ENCODE measurements around the gene GRAP2. TPM values are rescaled to one million over a fixed set of nuclear protein-coding genes. Genes with fewer than 3 reads are reported as not detected.

Gene GRAP2
- total and polyA plus RNA-seq, 9 of the 15 experiments (the other 6 are each of a cell fraction or from before 2014, with no cell fraction given) = 4.8 to 88.7 (median 60.4) TPM

GRCh38 chr22:39990686-39991085 lies 89.8 kb downstream of the GRAP2 start (continued):
- TF ChIP-seq ZMIZ1 (IDR thresholded peaks at IDR 0.05; ENCODE audit: low read depth in 2 of 2, low read length in 2 of 2) (no peak), ZNF431 (CRISPR knock-in tag; IDR thresholded peaks at IDR 0.05) (no peak), DLX4 (CRISPR knock-in tag; IDR thresholded peaks at IDR 0.05) (no peak), HMBOX1 (IDR thresholded peaks at IDR 0.05) (0 out of 2 replicates have a peak, but pooled peaks have one; percentile 23), ADNP (tag; IDR thresholded peaks at IDR 0.05) (peak; percentile 53; the same call in 1 of the 2 replicates), PRDM10 (IDR thresholded peaks at IDR 0.05; ENCODE audit: partially characterized antibody) (no peak), LCOR (CRISPR knock-in tag; IDR thresholded peaks at IDR 0.05) (no peak), FUS (optimal IDR thresholded peaks at IDR 0.05; ENCODE audit: low read depth, low read length) (no peak)
- TF ChIP-seq, protein P1, sequence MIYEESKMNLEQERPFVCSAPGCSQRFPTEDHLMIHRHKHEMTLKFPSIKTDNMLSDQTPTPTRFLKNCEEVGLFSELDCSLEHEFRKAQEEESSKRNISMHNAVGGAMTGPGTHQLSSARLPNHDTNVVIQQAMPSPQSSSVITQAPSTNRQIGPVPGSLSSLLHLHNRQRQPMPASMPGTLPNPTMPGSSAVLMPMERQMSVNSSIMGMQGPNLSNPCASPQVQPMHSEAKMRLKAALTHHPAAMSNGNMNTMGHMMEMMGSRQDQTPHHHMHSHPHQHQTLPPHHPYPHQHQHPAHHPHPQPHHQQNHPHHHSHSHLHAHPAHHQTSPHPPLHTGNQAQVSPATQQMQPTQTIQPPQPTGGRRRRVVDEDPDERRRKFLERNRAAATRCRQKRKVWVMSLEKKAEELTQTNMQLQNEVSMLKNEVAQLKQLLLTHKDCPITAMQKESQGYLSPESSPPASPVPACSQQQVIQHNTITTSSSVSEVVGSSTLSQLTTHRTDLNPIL (CRISPR knock-in tag; IDR thresholded peaks at IDR 0.05) = no peak
- TF ChIP-seq, protein P2, sequence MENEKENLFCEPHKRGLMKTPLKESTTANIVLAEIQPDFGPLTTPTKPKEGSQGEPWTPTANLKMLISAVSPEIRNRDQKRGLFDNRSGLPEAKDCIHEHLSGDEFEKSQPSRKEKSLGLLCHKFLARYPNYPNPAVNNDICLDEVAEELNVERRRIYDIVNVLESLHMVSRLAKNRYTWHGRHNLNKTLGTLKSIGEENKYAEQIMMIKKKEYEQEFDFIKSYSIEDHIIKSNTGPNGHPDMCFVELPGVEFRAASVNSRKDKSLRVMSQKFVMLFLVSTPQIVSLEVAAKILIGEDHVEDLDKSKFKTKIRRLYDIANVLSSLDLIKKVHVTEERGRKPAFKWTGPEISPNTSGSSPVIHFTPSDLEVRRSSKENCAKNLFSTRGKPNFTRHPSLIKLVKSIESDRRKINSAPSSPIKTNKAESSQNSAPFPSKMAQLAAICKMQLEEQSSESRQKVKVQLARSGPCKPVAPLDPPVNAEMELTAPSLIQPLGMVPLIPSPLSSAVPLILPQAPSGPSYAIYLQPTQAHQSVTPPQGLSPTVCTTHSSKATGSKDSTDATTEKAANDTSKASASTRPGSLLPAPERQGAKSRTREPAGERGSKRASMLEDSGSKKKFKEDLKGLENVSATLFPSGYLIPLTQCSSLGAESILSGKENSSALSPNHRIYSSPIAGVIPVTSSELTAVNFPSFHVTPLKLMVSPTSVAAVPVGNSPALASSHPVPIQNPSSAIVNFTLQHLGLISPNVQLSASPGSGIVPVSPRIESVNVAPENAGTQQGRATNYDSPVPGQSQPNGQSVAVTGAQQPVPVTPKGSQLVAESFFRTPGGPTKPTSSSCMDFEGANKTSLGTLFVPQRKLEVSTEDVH (IDR thresholded peaks at IDR 0.05; ENCODE audit: low read depth, partially characterized antibody) = no peak
- TF ChIP-seq, protein P3, sequence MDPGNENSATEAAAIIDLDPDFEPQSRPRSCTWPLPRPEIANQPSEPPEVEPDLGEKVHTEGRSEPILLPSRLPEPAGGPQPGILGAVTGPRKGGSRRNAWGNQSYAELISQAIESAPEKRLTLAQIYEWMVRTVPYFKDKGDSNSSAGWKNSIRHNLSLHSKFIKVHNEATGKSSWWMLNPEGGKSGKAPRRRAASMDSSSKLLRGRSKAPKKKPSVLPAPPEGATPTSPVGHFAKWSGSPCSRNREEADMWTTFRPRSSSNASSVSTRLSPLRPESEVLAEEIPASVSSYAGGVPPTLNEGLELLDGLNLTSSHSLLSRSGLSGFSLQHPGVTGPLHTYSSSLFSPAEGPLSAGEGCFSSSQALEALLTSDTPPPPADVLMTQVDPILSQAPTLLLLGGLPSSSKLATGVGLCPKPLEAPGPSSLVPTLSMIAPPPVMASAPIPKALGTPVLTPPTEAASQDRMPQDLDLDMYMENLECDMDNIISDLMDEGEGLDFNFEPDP (CRISPR knock-in tag; IDR thresholded peaks at IDR 0.05) = no peak

Data from K562 (cell line).